Upper lobe of left lung (tissue), 6 donors: ENCODE measurements around the gene ADRA2C. TPM values are rescaled to one million over a fixed set of nuclear protein-coding genes. Genes with fewer than 3 reads are reported as not detected.

Experiments used
- ATAC-seq, 2 donors: fragments of 200-7000 bp; cut with Tn5 transposase; one replicate each; pipeline ENCODE4 v1.9.1; 2022; ENCODE audit warnings: mild to moderate bottlenecking in 2 of 2, moderate library complexity in 2 of 2; ENCODE audit not compliant: low FRiP score in 2 of 2
- DNase-seq, 2 donors: peaks; one replicate each; pipeline ENCODE4 v3.0.0-alpha.2; 2019 to 2020
- H3K27ac ChIP-seq, 4 donors: fragments of 200-600 bp; sonication (generic); one replicate each; pipeline ENCODE4 v1.5.1; 2016 to 2019
- H3K27me3 ChIP-seq, 4 donors: fragments of 200-600 bp; sonication (generic); one replicate each; pipeline ENCODE4 v1.5.1; 2017 to 2019
- H3K36me3 ChIP-seq, 4 donors: fragments of 200-600 bp; sonication (generic); one replicate each; pipeline ENCODE4 v1.5.1; 2016 to 2019
- H3K4me1 ChIP-seq, 4 donors: fragments of 200-600 bp; sonication (generic); one replicate each; pipeline ENCODE4 v1.5.1; 2018 to 2019
- H3K4me3 ChIP-seq, 4 donors: fragments of 200-600 bp; sonication (generic); one replicate each; pipeline ENCODE4 v1.5.1; 2017 to 2019; ENCODE audit warnings: mild to moderate bottlenecking in 2 of 4, moderate library complexity in 1 of 4
- H3K9me3 ChIP-seq, 4 donors: fragments of 200-600 bp; sonication (generic); one replicate each; pipeline ENCODE4 v1.5.1; 2018 to 2019
- EP300 ChIP-seq, 4 donors: sonication (generic); formaldehyde crosslinking; IDR thresholded peaks; one replicate each; pipeline ENCODE4 v1.5.1; 2017; ENCODE audit warnings: antibody characterized with exemption in 4 of 4, control low read depth in 2 of 4
- POLR2A ChIP-seq, 4 donors: fragments of 450-650 bp; IDR thresholded peaks; one replicate each; pipeline ENCODE4 v1.5.1; 2016 to 2017; ENCODE audit warnings: antibody characterized with exemption in 4 of 4, mild to moderate bottlenecking in 2 of 4
- POLR2AphosphoS5 ChIP-seq, 2 donors: sonication (generic); formaldehyde crosslinking; IDR thresholded peaks; one replicate each; pipeline ENCODE4 v1.5.1; 2017; ENCODE audit warnings: antibody characterized with exemption in 2 of 2
- WGBS, 2 donors: methylation state at CpG; one replicate each; pipeline ENCODE4 v1.1.5; 2017 to 2018; 5-methylcytosine and 5-hydroxymethylcytosine counted together
- total RNA-seq, 6 donors: library from RNA; depleted of rRNA in 4 of 6; stranded (reverse); fragments of >200 nt in 4 of 6; gene quantifications; one replicate each; pipeline versions ENCODE4 v1.1.0 to v1.2.1, GENCODE V29; 2016 to 2021
- TF ChIP-seq, protein P1 (sequence below), 6 experiments: fragments of 450-650 bp in 4 of 6; fragments of 200-600 bp in 2 of 6; sonication (generic) in 2 of 6; IDR thresholded peaks; one replicate each; pipeline ENCODE4 v1.5.1; 2016 to 2019; ENCODE audit warnings: antibody characterized with exemption in 6 of 6
- donor health status: DM: no; HTN: no; CAD: no; lungs with moderate emphysema.
- donor health status: DM: no; HTN: yes; CAD: no; lungs with severe emphysema.

The ADRA2C gene
- total RNA-seq, 6 donors from 2014 or later = 1.2 to 6.3 (median 2.2) TPM

DNA sequence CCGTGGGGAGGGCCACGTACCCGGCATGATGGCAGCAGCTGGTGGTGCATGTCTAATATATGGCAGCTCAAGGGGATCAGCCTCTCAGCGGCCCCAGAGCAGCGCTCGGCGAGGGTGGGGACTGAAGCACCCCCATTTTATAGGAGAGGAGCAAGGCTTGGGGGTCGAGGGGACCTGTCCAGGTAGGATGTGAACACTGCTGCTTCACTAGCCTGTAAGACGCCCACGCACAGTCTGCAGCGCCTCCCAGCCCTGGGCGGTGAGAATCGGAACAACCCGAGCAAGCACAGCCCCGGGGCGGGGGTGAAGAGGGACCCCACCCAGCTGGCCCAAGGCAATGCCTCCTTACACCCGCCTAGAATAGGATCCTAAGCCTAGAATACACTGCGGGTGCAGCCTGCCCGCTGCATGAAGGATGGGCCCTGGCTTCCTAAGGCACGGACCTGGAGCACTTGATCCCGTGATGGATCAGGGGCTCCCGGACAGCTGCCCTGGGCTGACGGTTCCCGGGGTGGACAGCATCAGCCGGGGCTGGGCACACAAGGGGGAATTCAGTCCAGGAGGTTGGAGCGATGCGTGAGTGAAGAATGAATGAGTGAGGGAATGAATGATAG is 17.6 kb downstream of the ADRA2C start:
- H3K9me3 ChIP-seq = peaks cover 0 to 6% (median 0%) of the 10 kb centered on the region in 4 donors
- peak in 1 of 2 donors; percentile 28 for ATAC-seq
- H3K27ac ChIP-seq = no peak overlapping the region
- no peaks in the 10 kb centered on the region for H3K4me1 ChIP-seq
- H3K27me3 ChIP-seq = peaks cover 0 to 5% (median 0%) of the 10 kb centered on the region in 4 donors
- TF ChIP-seq, protein P1, sequence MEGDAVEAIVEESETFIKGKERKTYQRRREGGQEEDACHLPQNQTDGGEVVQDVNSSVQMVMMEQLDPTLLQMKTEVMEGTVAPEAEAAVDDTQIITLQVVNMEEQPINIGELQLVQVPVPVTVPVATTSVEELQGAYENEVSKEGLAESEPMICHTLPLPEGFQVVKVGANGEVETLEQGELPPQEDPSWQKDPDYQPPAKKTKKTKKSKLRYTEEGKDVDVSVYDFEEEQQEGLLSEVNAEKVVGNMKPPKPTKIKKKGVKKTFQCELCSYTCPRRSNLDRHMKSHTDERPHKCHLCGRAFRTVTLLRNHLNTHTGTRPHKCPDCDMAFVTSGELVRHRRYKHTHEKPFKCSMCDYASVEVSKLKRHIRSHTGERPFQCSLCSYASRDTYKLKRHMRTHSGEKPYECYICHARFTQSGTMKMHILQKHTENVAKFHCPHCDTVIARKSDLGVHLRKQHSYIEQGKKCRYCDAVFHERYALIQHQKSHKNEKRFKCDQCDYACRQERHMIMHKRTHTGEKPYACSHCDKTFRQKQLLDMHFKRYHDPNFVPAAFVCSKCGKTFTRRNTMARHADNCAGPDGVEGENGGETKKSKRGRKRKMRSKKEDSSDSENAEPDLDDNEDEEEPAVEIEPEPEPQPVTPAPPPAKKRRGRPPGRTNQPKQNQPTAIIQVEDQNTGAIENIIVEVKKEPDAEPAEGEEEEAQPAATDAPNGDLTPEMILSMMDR (IDR thresholded peaks at IDR 0.05) = no peak
- TF ChIP-seq POLR2A (IDR thresholded peaks at IDR 0.05) = no peak
- TF ChIP-seq EP300 (IDR thresholded peaks at IDR 0.05) = no peak
- no peak for TF ChIP-seq POLR2AphosphoS5 (IDR thresholded peaks at IDR 0.05)
- DNase-seq = no peak
- H3K36me3 ChIP-seq = no peaks in the 10 kb centered on the region
- no peak overlapping the region for H3K4me3 ChIP-seq
- 27 to 55% methylated on average over 11 to 19 of the region's 27 CpGs for WGBS, 2 donors

DNA sequence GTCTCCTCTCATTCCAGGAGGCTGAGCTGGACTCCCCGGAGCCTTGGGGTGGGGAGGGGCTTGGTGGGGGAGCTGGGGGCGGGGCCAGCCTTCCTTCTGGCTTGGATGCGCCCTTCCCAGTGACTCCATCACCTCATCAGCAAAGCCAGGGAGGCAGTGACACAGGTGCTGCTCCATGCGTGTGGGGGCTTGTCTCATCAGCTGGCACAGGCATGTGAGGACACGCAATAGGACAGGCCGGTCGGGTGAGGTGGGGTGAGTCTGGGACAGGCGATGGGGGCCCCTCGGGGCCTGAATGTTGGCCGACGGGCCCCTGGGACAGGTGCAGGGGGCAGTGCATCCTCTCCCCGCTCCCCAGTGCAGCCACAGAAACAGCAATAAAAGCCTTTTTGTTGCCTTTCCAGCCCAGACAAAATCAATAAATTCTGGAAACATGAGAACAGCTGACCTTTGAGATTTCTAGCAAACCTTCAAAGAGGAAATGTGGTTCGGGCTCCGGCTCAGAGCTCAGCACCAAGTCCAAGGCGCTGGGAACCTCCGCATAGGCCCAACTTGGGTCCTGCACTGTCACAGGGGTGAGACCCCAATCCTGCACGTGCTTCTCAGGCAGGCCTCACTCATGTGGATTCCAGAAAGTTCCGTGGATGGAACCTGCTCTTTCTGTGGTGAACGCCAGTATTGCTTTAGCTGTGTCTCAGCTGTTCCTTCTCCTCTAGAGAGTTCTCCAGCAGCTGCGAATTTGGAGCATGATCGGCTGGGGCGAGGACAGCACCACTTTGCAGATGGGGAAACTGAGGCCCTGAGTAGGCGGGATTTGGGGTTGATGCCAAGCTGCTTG is 18.5 kb downstream of the ADRA2C start:
- Histone ChIP-seq H3K27ac (no peak overlapping the region), H3K27me3 (peaks cover 0 to 5% (median 0%) of the 10 kb centered on the region in 4 donors), H3K36me3 (no peaks in the 10 kb centered on the region), H3K4me3 (no peak overlapping the region), H3K9me3 (peaks cover 0 to 6% (median 0%) of the 10 kb centered on the region in 4 donors), H3K4me1 (no peaks in the 10 kb centered on the region)
- ATAC-seq (no peak), DNase-seq (no peak)
- TF ChIP-seq POLR2A (IDR thresholded peaks at IDR 0.05) = no peak
- no peak for TF ChIP-seq EP300 (IDR thresholded peaks at IDR 0.05)
- TF ChIP-seq, protein P1 (IDR thresholded peaks at IDR 0.05) = no peak
- no peak for TF ChIP-seq POLR2AphosphoS5 (IDR thresholded peaks at IDR 0.05)
- 71 to 73% methylated on average over 18 to 23 of the region's 23 CpGs for WGBS, 2 donors

DNA sequence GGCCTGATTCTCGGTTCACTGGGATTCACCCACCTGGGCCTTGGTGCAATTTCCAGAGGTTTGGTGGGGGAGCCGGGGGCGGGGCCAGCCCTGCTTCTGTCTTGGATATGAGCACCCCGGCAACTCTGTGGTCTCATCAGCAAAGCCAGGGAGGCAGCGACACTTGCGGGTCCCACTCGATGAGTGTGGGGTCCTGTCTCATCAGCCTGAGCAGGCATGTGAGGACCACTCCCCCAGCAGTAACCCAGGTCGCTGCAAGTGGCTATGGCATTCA is 19.0 kb downstream of the ADRA2C start:
- ATAC-seq (no peak), DNase-seq (no peak)
- WGBS, 2 donors = 89 to 100% methylated on average over 1 to 8 of the region's 8 CpGs
- no peaks in the 10 kb centered on the region for H3K4me1 ChIP-seq
- no peaks in the 10 kb centered on the region for H3K36me3 ChIP-seq
- H3K27me3 ChIP-seq = peaks cover 0 to 5% (median 0%) of the 10 kb centered on the region in 4 donors
- no peak for TF ChIP-seq POLR2AphosphoS5 (IDR thresholded peaks at IDR 0.05)
- TF ChIP-seq, protein P1 (IDR thresholded peaks at IDR 0.05) = no peak
- no peak for TF ChIP-seq POLR2A (IDR thresholded peaks at IDR 0.05)
- TF ChIP-seq EP300 (IDR thresholded peaks at IDR 0.05) = no peak
- no peak overlapping the region for H3K27ac ChIP-seq
- no peak overlapping the region for H3K4me3 ChIP-seq
- H3K9me3 ChIP-seq = peaks cover 0 to 6% (median 0%) of the 10 kb centered on the region in 4 donors

DNA sequence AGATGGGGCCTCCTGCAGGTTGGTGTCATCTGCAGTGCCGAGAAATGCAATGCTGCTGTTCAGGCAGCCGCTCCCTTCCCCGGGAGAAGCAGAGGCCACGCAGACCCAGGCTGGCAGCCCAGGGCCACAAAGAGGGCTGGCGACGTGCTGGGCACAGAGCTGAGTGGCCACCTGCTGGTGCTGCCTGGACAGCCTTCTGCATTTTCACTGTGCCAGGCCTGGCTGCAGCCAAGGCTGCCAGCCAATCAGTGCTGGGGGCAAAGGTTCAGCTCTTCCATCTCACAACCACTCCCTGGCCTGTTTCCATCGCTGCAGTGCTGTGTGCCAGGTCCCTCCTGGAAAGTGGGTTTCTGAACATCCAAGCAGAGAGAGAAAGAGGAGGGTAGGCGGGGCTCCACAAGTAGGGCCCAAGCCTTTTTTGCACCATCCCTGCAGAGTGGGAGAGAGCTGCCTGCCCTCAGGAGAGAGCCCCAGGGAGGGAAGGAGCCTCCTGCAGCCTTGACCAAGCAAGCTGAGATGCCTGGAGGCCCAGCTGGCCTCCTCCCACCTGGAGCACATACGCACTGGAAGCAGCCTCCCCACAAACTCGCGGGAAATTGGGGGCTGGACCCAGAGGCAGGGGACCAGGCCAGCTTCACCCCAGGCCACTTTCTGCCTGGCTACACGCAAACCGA is 20.1 kb downstream of the ADRA2C start:
- no peak for ATAC-seq
- DNase-seq = peak in 1 of 2 donors; percentile 58
- peaks cover 0 to 6% (median 0%) of the 10 kb centered on the region in 4 donors for H3K9me3 ChIP-seq

More for the DNA sequence above, 20.1 kb downstream of the ADRA2C start:
- H3K36me3 ChIP-seq = no peaks in the 10 kb centered on the region
- WGBS, 2 donors = 77 to 78% methylated on average over 7 to 13 of the region's 13 CpGs
- peaks cover 0 to 5% (median 0%) of the 10 kb centered on the region in 4 donors for H3K27me3 ChIP-seq
- H3K4me1 ChIP-seq = no peaks in the 10 kb centered on the region
- H3K4me3 ChIP-seq = no peak overlapping the region
- H3K27ac ChIP-seq = no peak overlapping the region
- TF ChIP-seq POLR2AphosphoS5 (IDR thresholded peaks at IDR 0.05) (no peak), EP300 (IDR thresholded peaks at IDR 0.05) (no peak), POLR2A (IDR thresholded peaks at IDR 0.05) (no peak)
- TF ChIP-seq, protein P1 (IDR thresholded peaks at IDR 0.05) = no peak
